Hypothalamus (tissue), 51 donors: ENCODE data around the gene RBM45.

Experiments
- DNase-seq, 51 donors: peaks; one replicate each; lab custom pipeline; 2025; lab: John Stamatoyannopoulos, UW

RBM45 gene

GRCh38 chr2:178155524-178155923, 43.3 kb downstream of the RBM45 start:
- DNase-seq = no peak

DNA sequence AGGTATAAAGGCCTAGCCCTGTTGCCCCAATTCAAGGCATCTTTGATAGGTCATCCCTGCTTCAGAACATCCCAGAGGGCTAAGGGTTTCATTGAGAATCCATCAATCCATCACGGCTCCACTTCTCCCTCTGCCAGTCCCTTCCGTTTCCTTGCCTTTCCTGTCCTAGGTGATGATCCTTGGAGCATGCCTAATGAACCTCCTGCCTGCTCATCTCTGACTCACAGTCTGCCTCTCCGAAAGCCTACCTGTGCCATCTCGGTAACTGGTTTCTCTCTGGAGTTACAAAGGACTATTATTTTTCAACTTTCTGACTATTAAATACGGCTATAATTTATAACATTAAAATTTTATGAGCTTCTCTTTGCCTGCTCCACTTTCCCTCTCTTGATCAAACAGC, 45.3 kb downstream of the RBM45 start:
- DNase-seq = no peak

GRCh38 chr2:178159966-178160365, 47.7 kb downstream of the RBM45 start:
- DNase-seq = no peak

DNA sequence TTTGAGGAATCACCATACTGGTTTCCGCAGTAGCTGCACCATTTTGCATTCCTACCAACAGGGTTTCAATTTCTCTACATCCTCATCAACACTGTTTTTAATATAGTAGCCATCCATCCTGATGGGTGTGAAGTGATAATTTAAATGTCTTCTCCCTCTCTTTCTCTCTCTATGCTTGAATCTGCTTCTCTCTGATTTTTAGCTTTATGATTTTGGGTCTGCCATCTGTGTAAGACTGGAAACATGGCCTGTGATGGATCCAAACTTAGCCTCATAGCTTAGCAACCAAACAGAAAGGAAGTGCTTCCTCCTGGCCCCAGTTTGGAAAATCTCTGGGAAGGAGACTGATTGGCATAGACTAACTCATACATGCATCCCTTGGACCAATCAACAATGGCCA, 48.4 kb downstream of the RBM45 start:
- DNase-seq = no peak

DNA sequence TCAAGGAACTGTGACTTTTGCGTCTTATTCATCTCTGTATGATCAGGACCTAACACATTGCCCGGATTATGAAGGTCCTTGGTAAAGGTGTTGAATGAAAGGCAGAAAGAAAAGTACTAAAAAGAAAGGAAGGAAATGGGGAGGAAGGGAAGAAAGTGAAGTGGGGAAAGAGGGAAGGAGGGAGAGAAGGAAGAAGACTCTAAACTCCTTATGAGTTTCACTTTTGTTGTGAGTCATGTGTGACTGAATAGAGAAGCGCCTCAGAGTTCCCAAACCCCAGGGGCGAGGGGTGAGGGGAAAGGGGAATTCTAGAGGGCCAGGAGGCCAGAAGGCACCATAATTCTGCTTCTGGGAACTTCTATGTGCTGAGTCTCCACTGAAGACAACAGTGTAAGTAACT, 51.2 kb downstream of the RBM45 start:
- DNase-seq = no peak

DNA sequence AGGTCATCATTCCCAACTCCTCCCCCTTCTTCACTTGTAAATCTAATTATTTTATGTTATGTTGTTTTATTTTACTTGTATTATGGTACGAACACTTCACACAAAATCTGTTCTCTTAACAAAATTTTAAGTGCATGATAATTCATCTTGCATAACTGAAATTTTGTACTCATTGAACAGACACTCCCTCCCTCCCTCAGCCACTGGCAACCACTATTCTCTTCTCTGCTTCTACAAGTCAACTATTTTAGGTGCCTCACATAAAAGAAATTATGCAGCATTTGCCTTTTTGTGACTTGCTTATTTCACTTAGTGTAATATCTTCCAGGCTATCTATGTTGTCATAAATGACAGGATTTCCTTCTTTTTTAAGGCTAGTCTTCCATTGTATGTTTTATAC, 51.7 kb downstream of the RBM45 start:
- DNase-seq = no peak

- DNase-seq = no peak
These were observed 61.4 kb downstream of the RBM45 start for GRCh38 chr2:178173657-178174056.

DNA sequence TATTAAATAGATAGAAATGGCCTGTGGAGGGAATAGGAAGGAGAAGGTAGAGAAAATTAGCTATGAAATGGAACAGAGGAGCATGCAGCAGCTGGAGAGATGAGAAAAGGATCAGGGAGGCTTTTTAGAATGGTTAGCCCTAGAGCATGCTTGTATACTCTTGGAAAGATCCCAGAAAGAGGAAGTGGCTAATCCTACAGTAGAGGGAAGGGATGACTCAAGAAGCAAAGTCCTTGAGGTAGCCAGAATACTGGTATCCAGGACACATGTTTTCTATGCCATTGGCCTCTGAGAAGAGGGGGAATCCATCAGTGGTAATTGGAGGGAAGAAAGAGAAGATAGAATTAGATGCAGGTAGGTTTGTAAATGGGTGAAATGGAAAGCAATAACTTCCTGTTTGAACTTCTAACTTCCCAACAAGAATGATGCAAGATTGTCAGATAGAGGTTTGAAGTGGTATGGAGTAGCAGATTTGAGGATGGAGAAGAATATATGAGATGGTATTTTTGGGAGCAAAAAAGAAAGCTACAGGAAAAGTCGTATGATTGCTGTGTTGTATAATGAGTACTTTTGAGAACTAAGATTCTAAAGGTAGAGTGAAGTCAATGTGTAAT, 64.9 kb downstream of the RBM45 start:
- no peak for DNase-seq
